ENCODE measurements around the gene ZNF821.
"Not testable (repeated sequence)": the region's sequence is repeated elsewhere in the genome, so short reads cannot be mapped to it uniquely, and the experiment has no call there.

ZNF821 gene

GRCh38 chr16:71843572-71843971 lies 40.4 kb downstream of the ZNF821 start:
- no peak for DNase-seq
- Mint-ChIP-seq H3K9me3 (no peaks in the 10 kb centered on the region), H3K4me1 (peaks cover 44% of the 10 kb centered on the region), H3K4me3 (no peak overlapping the region), H3K27me3 (no peaks in the 10 kb centered on the region), H3K36me3 (peaks cover 11% of the 10 kb centered on the region), H3K27ac (no peak overlapping the region)
- CTCF ChIA-PET: interaction anchor here (2.1 kb wide), 1 partner anchor 39 kb away, joined by 15 read pairs; no protein-coding TSS in a partner anchor

- Mint-ChIP-seq H3K9me3 (no peaks in the 10 kb centered on the region), H3K4me3 (no peak overlapping the region), H3K36me3 (peaks cover 2% of the 10 kb centered on the region), H3K27ac (no peak overlapping the region), H3K4me1 (peaks cover 15% of the 10 kb centered on the region), H3K27me3 (no peaks in the 10 kb centered on the region)
- CTCF ChIA-PET: interaction anchor here (2.4 kb wide), 1 partner anchor 43 kb away, joined by 12 read pairs; the partner anchor contains the start of gene ZNF821
- DNase-seq: no peak
These were observed 43.9 kb downstream of the ZNF821 start for GRCh38 chr16:71840052-71840451.

DNA sequence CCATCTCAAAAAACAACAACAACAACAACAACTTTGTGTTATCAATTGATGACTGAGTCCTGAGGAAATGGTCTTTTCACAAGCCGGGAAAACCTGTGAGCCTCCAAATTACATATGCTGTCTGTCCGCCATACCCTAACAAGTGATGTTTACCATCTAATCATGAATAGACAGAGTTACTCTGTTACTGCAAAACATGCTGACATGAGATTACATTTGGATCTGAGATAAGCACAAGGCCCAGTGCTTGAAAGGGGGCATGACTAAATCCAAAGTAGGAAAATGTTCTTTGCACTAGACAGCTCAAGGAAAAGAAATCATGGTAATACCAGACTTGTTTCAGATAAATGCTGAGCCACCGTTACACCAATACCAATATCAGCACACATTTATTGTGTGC lies 46.8 kb downstream of the ZNF821 start:
- Mint-ChIP-seq H3K27ac (no peak overlapping the region), H3K36me3 (no peaks in the 10 kb centered on the region), H3K9me3 (no peaks in the 10 kb centered on the region), H3K27me3 (peaks cover under 1% of the 10 kb centered on the region), H3K4me1 (peaks cover 8% of the 10 kb centered on the region), H3K4me3 (no peak overlapping the region)
- DNase-seq: no peak
- CTCF ChIA-PET: no interaction called here

DNA sequence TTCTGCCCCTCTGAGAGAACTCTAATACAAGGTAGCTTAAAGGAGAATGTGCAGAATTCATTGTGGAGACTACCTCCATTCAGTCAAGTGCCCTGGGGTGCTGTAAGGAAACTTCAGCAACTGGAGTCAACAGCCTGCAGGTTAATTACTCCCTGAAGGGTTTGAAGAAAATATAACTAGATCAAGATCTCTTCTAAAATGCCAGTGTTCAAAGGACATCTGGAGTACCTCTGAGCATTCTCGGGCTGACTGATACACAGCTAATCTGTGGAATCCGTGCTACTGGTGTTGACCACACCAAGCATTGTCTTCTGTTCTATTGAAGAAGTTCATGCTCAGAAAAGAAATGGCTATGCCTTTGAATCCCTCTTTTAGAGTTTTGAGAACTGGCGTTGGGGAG lies 49.7 kb downstream of the ZNF821 start:
- CTCF ChIA-PET: interaction anchor here (0.7 kb wide), 1 partner anchor 10 kb away, joined by 3 read pairs; no protein-coding TSS in a partner anchor
- no peaks in the 10 kb centered on the region for H3K36me3 Mint-ChIP-seq
- no peak overlapping the region for H3K4me3 Mint-ChIP-seq
- H3K27ac Mint-ChIP-seq: no peak overlapping the region
- no peaks in the 10 kb centered on the region for H3K9me3 Mint-ChIP-seq
- peaks cover 4% of the 10 kb centered on the region for H3K27me3 Mint-ChIP-seq
- DNase-seq: no peak
- H3K4me1 Mint-ChIP-seq: peaks cover 5% of the 10 kb centered on the region

DNA sequence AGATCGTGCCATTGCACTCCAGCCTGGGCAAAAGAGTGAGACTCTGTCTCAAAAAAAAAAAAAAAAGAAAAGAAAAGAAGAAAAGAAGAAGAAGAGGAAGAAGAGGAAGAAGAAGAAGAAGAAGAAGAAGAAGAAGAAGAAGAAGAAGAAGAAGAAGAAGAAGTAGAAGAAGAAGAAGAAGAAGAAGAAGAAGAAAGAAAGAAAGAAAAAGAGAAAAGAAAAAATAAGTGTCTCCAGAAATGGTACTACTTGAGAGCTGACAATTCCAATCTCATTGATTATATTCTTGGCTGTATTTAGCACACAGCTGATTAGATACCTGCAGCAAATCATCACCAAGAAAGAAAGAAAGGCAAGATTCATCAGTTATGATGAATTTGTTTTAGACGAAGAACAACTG lies 51.9 kb downstream of the ZNF821 start:
- H3K27ac Mint-ChIP-seq, H3K36me3 Mint-ChIP-seq, DNase-seq, H3K4me3 Mint-ChIP-seq, CTCF ChIA-PET, H3K27me3 Mint-ChIP-seq, H3K9me3 Mint-ChIP-seq, H3K4me1 Mint-ChIP-seq: not testable (repeated sequence)

GRCh38 chr16:71831698-71832097 lies 52.3 kb downstream of the ZNF821 start:
- H3K9me3 Mint-ChIP-seq, H3K4me3 Mint-ChIP-seq, H3K27ac Mint-ChIP-seq, H3K27me3 Mint-ChIP-seq, H3K4me1 Mint-ChIP-seq, H3K36me3 Mint-ChIP-seq, DNase-seq: not testable (repeated sequence)
- CTCF ChIA-PET: interaction anchor here (1.5 kb wide), 1 partner anchor 50 kb away, joined by 7 read pairs; no protein-coding TSS in a partner anchor

DNA sequence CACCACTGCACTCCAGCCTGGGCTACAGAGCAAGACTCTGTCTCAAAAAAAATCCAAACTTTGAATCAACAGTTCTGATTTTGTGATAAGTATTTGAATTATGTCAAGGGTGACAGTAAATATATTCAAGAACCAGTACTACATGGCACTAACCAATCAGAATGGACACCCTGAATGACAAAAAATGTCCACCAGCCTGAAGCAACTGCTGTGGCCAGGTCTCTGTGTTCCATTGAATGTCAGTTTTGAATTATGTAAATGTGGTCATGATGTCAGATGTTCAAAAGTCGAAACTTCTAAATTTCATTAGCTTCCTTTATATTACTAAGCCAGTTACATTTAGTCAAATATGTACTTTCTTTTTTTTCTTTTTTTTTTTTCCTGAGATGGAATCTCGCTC lies 53.6 kb downstream of the ZNF821 start:
- no peak for DNase-seq
- peaks cover 10% of the 10 kb centered on the region for H3K4me1 Mint-ChIP-seq
- CTCF ChIA-PET: interaction anchor here (0.8 to 1.5 kb wide), 2 partner anchors 52 to 131 kb away, joined by 3 to 7 read pairs; no protein-coding TSS in a partner anchor
- H3K4me3 Mint-ChIP-seq: no peak overlapping the region
- H3K27ac Mint-ChIP-seq: no peak overlapping the region
- H3K27me3 Mint-ChIP-seq: peaks cover 4% of the 10 kb centered on the region
- peaks cover 2% of the 10 kb centered on the region for H3K36me3 Mint-ChIP-seq
- H3K9me3 Mint-ChIP-seq: no peaks in the 10 kb centered on the region

- H3K4me3 Mint-ChIP-seq: no peak overlapping the region
- CTCF ChIA-PET: no interaction called here
- H3K27ac Mint-ChIP-seq: no peak overlapping the region
- no peak for DNase-seq
- H3K4me1 Mint-ChIP-seq: peaks cover 5% of the 10 kb centered on the region
- no peaks in the 10 kb centered on the region for H3K27me3 Mint-ChIP-seq
- H3K36me3 Mint-ChIP-seq: peaks cover 2% of the 10 kb centered on the region
- no peaks in the 10 kb centered on the region for H3K9me3 Mint-ChIP-seq
These were observed 57.4 kb downstream of the ZNF821 start for GRCh38 chr16:71826533-71827017.

- H3K27me3 Mint-ChIP-seq, H3K36me3 Mint-ChIP-seq, H3K27ac Mint-ChIP-seq, DNase-seq, H3K9me3 Mint-ChIP-seq, H3K4me3 Mint-ChIP-seq, H3K4me1 Mint-ChIP-seq: not testable (repeated sequence)
- CTCF ChIA-PET: interaction anchor here (1.3 kb wide), 1 partner anchor 64 kb away, joined by 5 read pairs; no protein-coding TSS in a partner anchor
These were observed 66.9 kb downstream of the ZNF821 start for GRCh38 chr16:71817155-71817500.

DNA sequence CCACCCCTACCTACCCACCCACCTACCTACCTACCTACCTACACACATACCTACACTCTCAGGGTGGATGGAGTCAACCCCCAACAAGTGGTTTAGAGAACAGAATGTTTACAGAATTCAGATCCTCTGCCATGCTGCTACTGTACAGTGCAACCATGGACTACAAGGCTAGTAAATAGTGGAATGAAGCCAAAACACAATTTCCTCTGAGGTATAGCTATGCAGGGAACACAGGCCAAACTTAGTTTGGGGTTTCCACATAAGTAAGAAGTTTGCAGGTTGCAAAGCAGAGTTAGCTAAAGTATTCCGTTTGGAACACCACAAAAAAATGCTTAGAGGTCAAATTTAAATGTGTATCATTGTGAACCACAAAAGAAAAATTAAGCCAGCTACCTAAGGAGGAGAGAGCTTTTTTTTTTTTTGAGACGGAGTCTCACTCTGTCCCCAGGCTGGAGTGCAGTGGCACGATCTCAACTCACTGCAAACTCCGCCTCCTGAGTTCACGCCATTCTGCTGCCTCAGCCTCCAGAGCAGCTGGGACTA lies 72.7 kb downstream of the ZNF821 start:
- CTCF ChIA-PET: interaction anchor here (0.7 to 1.5 kb wide), 3 partner anchors 71 to 201 kb away, joined by 3 to 4 read pairs (median 3); no protein-coding TSS in a partner anchor
- no peak overlapping the region for H3K4me3 Mint-ChIP-seq
- peaks cover 8% of the 10 kb centered on the region for H3K27me3 Mint-ChIP-seq
- H3K4me1 Mint-ChIP-seq: peaks cover 29% of the 10 kb centered on the region
- H3K36me3 Mint-ChIP-seq: peaks cover 7% of the 10 kb centered on the region
- H3K9me3 Mint-ChIP-seq: no peaks in the 10 kb centered on the region
- no peak for DNase-seq
- no peak overlapping the region for H3K27ac Mint-ChIP-seq

GRCh38 chr16:71810155-71810530 lies 73.8 kb downstream of the ZNF821 start:
- H3K36me3 Mint-ChIP-seq, DNase-seq, H3K9me3 Mint-ChIP-seq, H3K27me3 Mint-ChIP-seq, CTCF ChIA-PET: not testable (repeated sequence)
- Mint-ChIP-seq H3K4me3 (peak overlapping the region; percentile 94), H3K27ac (peak overlapping the region; percentile 100), H3K4me1 (peaks cover 32% of the 10 kb centered on the region)

Measured in activated naive CD4-positive, alpha-beta T cell treated with anti-CD3 and anti-CD28 coated beads, Interleukin-2, amount 10 ng/mL, durations not matched to agents 7 days and 5 days (primary cell).